ENCODE results near the gene VAV2. TPM values are rescaled to one million over a fixed set of nuclear protein-coding genes. Genes with fewer than 3 reads are reported as not detected.

Gene VAV2
- total and polyA plus RNA-seq, 8 donors, result 25.3 to 44.1 (median 35.5) TPM

DNA sequence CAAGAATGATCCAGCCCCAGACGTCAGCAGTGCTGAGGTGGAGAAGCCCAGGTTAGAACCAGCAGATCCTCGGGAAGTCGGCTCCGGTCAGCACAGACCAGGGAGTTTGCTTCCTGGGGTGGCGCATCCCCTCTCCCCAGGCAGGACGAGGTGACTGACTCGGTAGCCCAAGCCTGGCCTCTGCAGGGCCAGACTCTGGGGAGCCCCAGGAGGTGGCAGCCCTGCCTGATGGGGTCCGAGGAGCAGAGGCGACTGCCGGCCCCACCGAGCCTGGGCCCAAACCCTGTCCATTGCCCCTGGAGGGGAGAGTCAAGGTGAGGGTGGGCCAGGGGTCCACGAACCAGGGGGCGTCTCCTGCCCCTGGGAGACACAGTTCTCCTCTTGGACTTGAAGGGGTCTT lies 201.1 kb downstream of the VAV2 start:
- no peaks in the 10 kb centered on the region for H3K27me3 ChIP-seq
- ATAC-seq (no peak), DNase-seq (no peak)
- TF ChIP-seq, protein P1, sequence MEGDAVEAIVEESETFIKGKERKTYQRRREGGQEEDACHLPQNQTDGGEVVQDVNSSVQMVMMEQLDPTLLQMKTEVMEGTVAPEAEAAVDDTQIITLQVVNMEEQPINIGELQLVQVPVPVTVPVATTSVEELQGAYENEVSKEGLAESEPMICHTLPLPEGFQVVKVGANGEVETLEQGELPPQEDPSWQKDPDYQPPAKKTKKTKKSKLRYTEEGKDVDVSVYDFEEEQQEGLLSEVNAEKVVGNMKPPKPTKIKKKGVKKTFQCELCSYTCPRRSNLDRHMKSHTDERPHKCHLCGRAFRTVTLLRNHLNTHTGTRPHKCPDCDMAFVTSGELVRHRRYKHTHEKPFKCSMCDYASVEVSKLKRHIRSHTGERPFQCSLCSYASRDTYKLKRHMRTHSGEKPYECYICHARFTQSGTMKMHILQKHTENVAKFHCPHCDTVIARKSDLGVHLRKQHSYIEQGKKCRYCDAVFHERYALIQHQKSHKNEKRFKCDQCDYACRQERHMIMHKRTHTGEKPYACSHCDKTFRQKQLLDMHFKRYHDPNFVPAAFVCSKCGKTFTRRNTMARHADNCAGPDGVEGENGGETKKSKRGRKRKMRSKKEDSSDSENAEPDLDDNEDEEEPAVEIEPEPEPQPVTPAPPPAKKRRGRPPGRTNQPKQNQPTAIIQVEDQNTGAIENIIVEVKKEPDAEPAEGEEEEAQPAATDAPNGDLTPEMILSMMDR (IDR thresholded peaks at IDR 0.05), result no peak
- no peak overlapping the region for H3K27ac ChIP-seq
- peaks cover 4 to 47% of the 10 kb centered on the region in 2 donors for H3K4me1 ChIP-seq
- peaks cover 0 to 11% of the 10 kb centered on the region in 2 donors for H3K36me3 ChIP-seq
- H3K9me3 ChIP-seq, result no peaks in the 10 kb centered on the region
- no peak overlapping the region for H3K4me3 ChIP-seq
- intact Hi-C loops (cut with DNase I), result loop anchor here (5.0 to 10.0 kb wide), 2 partner anchors 204 to 206 kb away; partner anchors contain the start of gene VAV2 (in 1 of the 2)

- intact Hi-C loops (cut with DNase I), result loop anchor here (5.0 to 10.0 kb wide), 2 partner anchors 205 to 208 kb away; partner anchors contain the start of gene VAV2 (in 1 of the 2)
- H3K36me3 ChIP-seq, result peaks cover 0 to 7% of the 10 kb centered on the region in 2 donors
Measured at GRCh38 chr9:133789778-133790177, 202.3 kb downstream of the VAV2 start.

GRCh38 chr9:133788819-133789717 lies 203.1 kb downstream of the VAV2 start:
- intact Hi-C loops (cut with DNase I), result no loop called here
- ATAC-seq (peak; percentile 22), DNase-seq (peak in 2 of 4 donors; percentile 36 to 79)
- H3K27me3 ChIP-seq, result no peaks in the 10 kb centered on the region
- H3K9me3 ChIP-seq, result no peaks in the 10 kb centered on the region
- no peak overlapping the region for H3K4me3 ChIP-seq
- H3K4me1 ChIP-seq, result peaks cover 4 to 53% of the 10 kb centered on the region in 2 donors
- peaks cover 0 to 13% of the 10 kb centered on the region in 2 donors for H3K36me3 ChIP-seq
- TF ChIP-seq, protein P1 (IDR thresholded peaks at IDR 0.05), result no peak
- peak overlapping the region in 1 of 2 donors; percentile 67 for H3K27ac ChIP-seq

More at GRCh38 chr9:133789778-133790177, 202.3 kb downstream of the VAV2 start:
- TF ChIP-seq, protein P1 (IDR thresholded peaks at IDR 0.05), result no peak
- Histone ChIP-seq H3K9me3 (no peaks in the 10 kb centered on the region), H3K4me3 (no peak overlapping the region), H3K27ac (peak overlapping the region in 1 of 2 donors; percentile 67), H3K4me1 (peaks cover 4 to 53% of the 10 kb centered on the region in 2 donors), H3K27me3 (no peaks in the 10 kb centered on the region)
- DNase-seq (peak in 1 of 4 donors; percentile 20), ATAC-seq (no peak)

DNA sequence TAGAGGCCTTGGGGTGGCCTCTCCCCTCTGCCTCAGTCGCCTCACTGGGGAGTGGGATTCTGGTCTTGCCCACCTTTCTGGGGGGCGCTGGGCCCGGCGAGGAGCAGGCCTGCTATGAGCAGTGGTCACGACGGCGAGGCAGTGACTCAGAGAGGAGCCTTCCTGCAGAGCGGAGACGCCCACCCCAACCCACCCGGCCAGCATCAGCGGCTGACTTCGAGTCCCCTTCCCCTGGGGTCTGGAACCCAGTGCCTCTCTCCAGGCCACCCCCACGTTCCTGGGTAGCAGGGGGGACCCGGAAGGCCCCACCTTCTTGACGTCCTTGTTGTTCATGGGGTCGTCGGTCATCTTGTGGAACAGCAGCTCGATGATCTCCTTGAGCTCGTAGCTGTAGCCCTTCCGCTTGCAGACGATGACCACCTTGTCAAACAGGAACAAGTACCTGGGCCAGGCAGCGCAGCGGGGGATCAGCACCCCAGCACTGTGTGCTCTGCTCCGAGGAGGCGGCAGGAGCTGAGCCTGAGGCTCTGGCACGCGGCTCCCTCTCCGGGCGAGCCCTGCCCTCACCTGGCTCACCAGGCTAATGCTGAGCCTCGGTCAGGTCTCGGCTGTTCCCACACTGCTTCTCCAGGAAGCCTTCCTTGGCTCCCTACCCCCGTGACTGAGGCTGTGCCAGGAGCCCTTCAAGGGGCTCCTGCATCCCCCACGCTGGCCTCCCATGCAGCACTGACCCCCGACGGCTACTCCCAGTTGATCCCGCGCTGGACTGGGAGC lies 203.9 kb downstream of the VAV2 start:
- TF ChIP-seq, protein P1 (IDR thresholded peaks at IDR 0.05), result no peak
- no peaks in the 10 kb centered on the region for H3K27me3 ChIP-seq
- DNase-seq (peak in 1 of 4 donors; percentile 73), ATAC-seq (no peak)
- H3K4me1 ChIP-seq, result peaks cover 2 to 51% of the 10 kb centered on the region in 2 donors
- intact Hi-C loops (cut with DNase I), result no loop called here
- H3K36me3 ChIP-seq, result peaks cover 0 to 13% of the 10 kb centered on the region in 2 donors
- H3K4me3 ChIP-seq, result no peak overlapping the region
- H3K27ac ChIP-seq, result peak overlapping the region in 1 of 2 donors; percentile 67
- H3K9me3 ChIP-seq, result no peaks in the 10 kb centered on the region

DNA sequence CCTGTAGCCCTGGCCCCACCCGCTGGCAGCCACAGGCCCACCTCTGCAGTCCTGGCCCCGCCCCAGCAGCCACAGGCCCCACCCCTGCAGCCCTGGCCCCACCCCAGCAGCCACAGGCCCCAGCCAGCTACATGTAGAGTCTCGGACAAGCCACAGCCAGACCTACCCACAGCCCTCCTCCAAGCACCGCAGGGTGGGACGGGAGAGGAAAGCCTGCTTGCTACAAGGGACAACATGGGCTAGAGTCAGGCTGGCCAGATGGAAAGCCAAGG lies 204.4 kb downstream of the VAV2 start:
- TF ChIP-seq, protein P1 (IDR thresholded peaks at IDR 0.05), result no peak
- H3K4me1 ChIP-seq, result peaks cover 0 to 46% of the 10 kb centered on the region in 2 donors
- intact Hi-C loops (cut with DNase I), result no loop called here
- H3K4me3 ChIP-seq, result no peak overlapping the region
- H3K27ac ChIP-seq, result no peak overlapping the region
- H3K9me3 ChIP-seq, result no peaks in the 10 kb centered on the region
- DNase-seq (peak in 2 of 4 donors; percentile 55 to 79), ATAC-seq (peak; percentile 51)
- peaks cover 0 to 18% of the 10 kb centered on the region in 2 donors for H3K36me3 ChIP-seq
- H3K27me3 ChIP-seq, result no peaks in the 10 kb centered on the region

Data from left lung (tissue), 10 donors.